Activated CD8-positive, alpha-beta T cell treated with anti-CD3 and anti-CD28 coated beads for 36 hours (primary cell): ENCODE measurements around the gene MAP1LC3B2. TPM values are rescaled to one million over a fixed set of nuclear protein-coding genes. Genes with fewer than 3 reads are reported as not detected.

Experiments used
- ATAC-seq: fragments of 200-7000 bp; cut with Tn5 transposase; one replicate; pipeline ENCODE4 v1.10.0; 2021; ENCODE audit warnings: mild to moderate bottlenecking, moderate library complexity
- CTCF ChIA-PET: fragments of 350-600 bp; sonication (Branson Sonifier 250); formaldehyde crosslinking; loops from one replicate; lab custom pipeline; 2021; ENCODE audit warnings: antibody characterized with exemption; lab: Charles Lee
- POLR2A ChIA-PET: fragments of 350-600 bp; sonication (Branson Sonifier 250); formaldehyde crosslinking; loops from one replicate; lab custom pipeline; 2021; ENCODE audit warnings: antibody characterized with exemption; lab: Charles Lee
- DNase-seq: peaks from one replicate; pipeline ENCODE4 v3.0.0-alpha.2; 2020
- H3K27ac Mint-ChIP-seq: one replicate; pipeline ENCODE4 v1.8.0; 2021; ENCODE audit warnings: mild to moderate bottlenecking, mixed read lengths
- H3K27me3 Mint-ChIP-seq: one replicate; pipeline ENCODE4 v1.8.0; 2021; ENCODE audit warnings: mixed read lengths
- H3K36me3 Mint-ChIP-seq: one replicate; pipeline ENCODE4 v1.8.0; 2021; ENCODE audit warnings: low read depth, mixed read lengths
- H3K4me1 Mint-ChIP-seq: one replicate; pipeline ENCODE4 v1.8.0; 2021; ENCODE audit warnings: low read depth, mixed read lengths
- H3K4me3 Mint-ChIP-seq: one replicate; pipeline ENCODE4 v1.8.0; 2021; ENCODE audit warnings: mild to moderate bottlenecking, moderate library complexity, mixed read lengths
- H3K9me3 Mint-ChIP-seq: one replicate; pipeline ENCODE4 v1.8.0; 2021; ENCODE audit warnings: mixed read lengths
- CTCF ChIP-seq: fragments of 200-600 bp; IDR thresholded peaks from one replicate; pipeline ENCODE4 v1.8.0; 2022; ENCODE audit warnings: antibody characterized with exemption, mild to moderate bottlenecking
- intact Hi-C: fragments of 100-400 bp; cut with micrococcal nuclease; formaldehyde crosslinking; loops from one replicate; pipeline ENCODE4 v1.10.0; 2022
- total RNA-seq, 2 experiments: library from RNA; stranded (reverse); gene quantifications; one replicate each; pipeline ENCODE4 v1.2.3, GENCODE V29; 2021

MAP1LC3B2 gene
- total RNA-seq, 2 experiments from 2014 or later: 1.9 to 3.1 TPM

- H3K9me3 Mint-ChIP-seq: no peaks in the 10 kb centered on the region
- intact Hi-C loops: loop anchor here (10.0 kb wide), 1 partner anchor 320 kb away; the partner anchor contains the start of gene MED13L
- TF ChIP-seq CTCF: no peak
- no peaks in the 10 kb centered on the region for H3K36me3 Mint-ChIP-seq
- ATAC-seq (no peak), DNase-seq (no peak)
- H3K4me3 Mint-ChIP-seq: no peak overlapping the region
- ChIA-PET POLR2A (no interaction called here), CTCF (no interaction called here)
- H3K4me1 Mint-ChIP-seq: peaks cover 18% of the 10 kb centered on the region
- no peak overlapping the region for H3K27ac Mint-ChIP-seq
- H3K27me3 Mint-ChIP-seq: no peaks in the 10 kb centered on the region
Measured at GRCh38 chr12:116595186-116595585, 36.0 kb downstream of the MAP1LC3B2 start.

- Mint-ChIP-seq H3K27ac (no peak overlapping the region), H3K9me3 (no peaks in the 10 kb centered on the region), H3K36me3 (no peaks in the 10 kb centered on the region), H3K4me3 (no peak overlapping the region), H3K4me1 (peaks cover 18% of the 10 kb centered on the region), H3K27me3 (no peaks in the 10 kb centered on the region)
- ChIA-PET CTCF (interaction anchor here (0.8 kb wide), 1 partner anchor 359 kb away, joined by 3 read pairs; no protein-coding TSS in a partner anchor), POLR2A (no interaction called here)
- ATAC-seq: no peak
- intact Hi-C loops: loop anchor here (10.0 kb wide), 1 partner anchor 321 kb away; the partner anchor contains the start of gene MED13L
- TF ChIP-seq CTCF: no peak
- DNase-seq: no peak
Measured at GRCh38 chr12:116595672-116596071, 36.5 kb downstream of the MAP1LC3B2 start.

GRCh38 chr12:116597886-116598285 is 38.7 kb downstream of the MAP1LC3B2 start:
- no peak for ATAC-seq
- H3K4me3 Mint-ChIP-seq: no peak overlapping the region
- CTCF ChIA-PET: no interaction called here
- H3K4me1 Mint-ChIP-seq: peaks cover 21% of the 10 kb centered on the region
- no peak for DNase-seq
- no peaks in the 10 kb centered on the region for H3K27me3 Mint-ChIP-seq
- TF ChIP-seq CTCF: no peak
- intact Hi-C loops: loop anchor here (10.0 kb wide), 1 partner anchor 323 kb away; the partner anchor contains the start of gene MED13L
- H3K27ac Mint-ChIP-seq: no peak overlapping the region
- H3K9me3 Mint-ChIP-seq: no peaks in the 10 kb centered on the region
- POLR2A ChIA-PET: no interaction called here
- no peaks in the 10 kb centered on the region for H3K36me3 Mint-ChIP-seq

- CTCF ChIA-PET: interaction anchor here (0.7 to 2.2 kb wide), 8 partner anchors 11 to 601 kb away, joined by 3 to 15 read pairs (median 4); no protein-coding TSS in a partner anchor
- H3K27ac Mint-ChIP-seq: no peak overlapping the region
- ATAC-seq: no peak
- no peaks in the 10 kb centered on the region for H3K27me3 Mint-ChIP-seq
- no peak for DNase-seq
- H3K4me3 Mint-ChIP-seq: no peak overlapping the region
- no peaks in the 10 kb centered on the region for H3K36me3 Mint-ChIP-seq
- intact Hi-C loops: loop anchor here (10.0 kb wide), 1 partner anchor 324 kb away; the partner anchor contains the start of gene MED13L
- no peak for TF ChIP-seq CTCF
- POLR2A ChIA-PET: interaction anchor here (0.5 kb wide), 1 partner anchor 26 kb away, joined by 3 read pairs; no protein-coding TSS in a partner anchor
- no peaks in the 10 kb centered on the region for H3K9me3 Mint-ChIP-seq
- H3K4me1 Mint-ChIP-seq: peaks cover 21% of the 10 kb centered on the region
Measured at GRCh38 chr12:116598311-116599284, 39.4 kb downstream of the MAP1LC3B2 start.
